K562 (cell line): Measurements from ENCODE around the gene YAP1. TPM values are rescaled to one million over a fixed set of nuclear protein-coding genes. Genes with fewer than 3 reads are reported as not detected.
A peak's percentile ranks its signal among the peaks of the same experiment; 100 is the strongest.
"Not testable (repeated sequence)": the region's sequence is repeated elsewhere in the genome, so short reads cannot be mapped to it uniquely, and the experiment has no call there.

ENCODE experiments used
- ATAC-seq: fragments of 200-7000 bp; cut with Tn5 transposase; 3 replicates; pipeline ENCODE4 v1.9.1; 2020; ENCODE audit warnings: moderate library complexity
- BruUV-seq: library from RNA; stranded (reverse); fragments of 400-500 nt; replicated peaks from 2 replicates; lab custom pipeline; 2021; lab: Mats Ljungman, UMichigan
- CTCF ChIA-PET: fragments of 300-600 bp; formaldehyde crosslinking; extraction: SDS; loops from one replicate; lab custom pipeline; 2021; ENCODE audit warnings: low intra/inter-chr PET ratio; lab: Yijun Ruan, JAX
- POLR2A ChIA-PET: fragments of 300-600, 350-650 bp; sonication (Branson Sonifier 250); formaldehyde crosslinking; extraction: SDS; loops from one replicate; lab custom pipeline; 2021; ENCODE audit warnings: antibody characterized with exemption, inconsistent platforms; lab: Yijun Ruan, JAX
- DNase-seq, 4 experiments: peaks; one replicate each; pipeline versions ENCODE4 v3.0.0 to v3.0.0-alpha.2; 2011 to 2018; ENCODE audit warnings: low spot score in 3 of 4, mixed read lengths in 3 of 4; ENCODE audit errors: extremely low read depth in 1 of 4
- FAIRE-seq: peaks from 2 replicates; lab custom pipeline; 2011; peaks lifted over from hg19 to GRCh38; lab: Jason Lieb, UNC
- H2AFZ ChIP-seq: 2 replicates; pipeline ENCODE4 v1.6.0; 2011; ENCODE audit warnings: low read depth, low read length, control low read depth, inconsistent platforms
- H3K27ac ChIP-seq: fragments of 200-600 bp; 3 replicates; pipeline ENCODE4 v1.8.0; 2011; ENCODE audit warnings: low read depth, mild to moderate bottlenecking, control low read depth, inconsistent platforms, low read length, moderate library complexity, mixed read lengths; ENCODE audit errors: extremely low read depth
- H3K27me3 ChIP-seq, 2 experiments: fragments of 300-600 bp in 1 of 2; 2 replicates in 1 of 2; 3 replicates in 1 of 2; pipeline versions ENCODE4 v1.6.0 to v1.8.0; 2011; ENCODE audit warnings: inconsistent platforms in 2 of 2, low read length in 2 of 2, mild to moderate bottlenecking in 1 of 2, mixed read lengths in 1 of 2, moderate library complexity in 1 of 2; ENCODE audit not compliant: control insufficient read depth in 2 of 2, insufficient read depth in 2 of 2
- H3K36me3 ChIP-seq: fragments of 300-600 bp; 3 replicates; pipeline ENCODE4 v1.8.0; 2011; ENCODE audit warnings: mild to moderate bottlenecking, low read length, inconsistent platforms; ENCODE audit not compliant: control insufficient read depth, insufficient read depth
- H3K4me1 ChIP-seq, 2 experiments: fragments of 200-600 bp in 1 of 2; replicated peaks in 1 of 2; 2 replicates in 1 of 2; 3 replicates in 1 of 2; pipeline versions ENCODE4 v1.5.1 to v1.8.0; 2011; ENCODE audit warnings: inconsistent platforms in 2 of 2, low read length in 2 of 2, mild to moderate bottlenecking in 1 of 2, mixed read lengths in 1 of 2, moderate library complexity in 1 of 2; ENCODE audit not compliant: control insufficient read depth in 2 of 2, insufficient read depth in 2 of 2
- H3K4me2 ChIP-seq: 2 replicates; pipeline ENCODE4 v1.6.1; 2011; ENCODE audit warnings: low read length, control low read depth, inconsistent platforms, mixed read lengths; ENCODE audit not compliant: insufficient read depth
- H3K4me3 ChIP-seq: fragments of 200-600 bp; sonication (generic), shearing (Covaris generic); 2 replicates; pipeline ENCODE4 v1.5.1; 2016; ENCODE audit warnings: control low read depth, inconsistent platforms
- H3K79me2 ChIP-seq: fragments of 200-600 bp; 3 replicates; pipeline ENCODE4 v1.8.0; 2011; ENCODE audit warnings: low read length, inconsistent platforms; ENCODE audit not compliant: control insufficient read depth, insufficient read depth
- H3K9ac ChIP-seq, 2 experiments: 2 replicates each; pipeline versions ENCODE4 v1.6.0 to v1.6.1; 2011; ENCODE audit warnings: low read depth in 2 of 2, low read length in 2 of 2, control low read depth in 1 of 2, inconsistent platforms in 1 of 2, mild to moderate bottlenecking in 1 of 2, mixed read lengths in 1 of 2; ENCODE audit not compliant: insufficient read depth in 1 of 2
- H3K9me1 ChIP-seq: one replicate; pipeline ENCODE4 v1.6.0; 2011; ENCODE audit warnings: inconsistent platforms, mild to moderate bottlenecking, low read length, moderate library complexity; ENCODE audit not compliant: control insufficient read depth, insufficient read depth
- H3K9me3 ChIP-seq: replicated peaks from 2 replicates; pipeline ENCODE4 v1.5.1; 2011; ENCODE audit warnings: low read depth, low read length, inconsistent platforms; ENCODE audit not compliant: control insufficient read depth, insufficient read depth
- H4K20me1 ChIP-seq: replicated peaks from 2 replicates; pipeline ENCODE4 v1.6.1; 2011; ENCODE audit warnings: low read length, inconsistent platforms, mixed read lengths; ENCODE audit not compliant: control insufficient read depth, insufficient read depth
- BRCA1 ChIP-seq, 2 experiments: fragments of 450-650 bp in 1 of 2; sonication (generic) in 1 of 2; formaldehyde crosslinking in 1 of 2; IDR thresholded peaks; 2 replicates each; pipeline versions ENCODE4 v1.5.0 to v1.6.1; 2017 to 2020; ENCODE audit warnings: mild to moderate bottlenecking in 1 of 2, missing genetic modification reagents in 1 of 2
- FOSL1 ChIP-seq: fragments of 200-800 bp; sonication (Bioruptor generic); conservative IDR thresholded peaks from 2 replicates; pipeline ENCODE4 v1.6.1; 2016; ENCODE audit warnings: missing genetic modification characterization, missing compliant biosample characterization
- MAFG ChIP-seq: fragments of 450-650 bp; conservative IDR thresholded peaks from 2 replicates; pipeline ENCODE4 v1.6.1; 2016; ENCODE audit warnings: missing genetic modification characterization, missing compliant biosample characterization
- ZNF316 ChIP-seq: fragments of 450-650 bp; IDR thresholded peaks from 2 replicates; pipeline ENCODE4 v1.6.1; 2016
- WGBS: fragments of 100-300 bp; shearing (Covaris generic); methylation state at CpG from one replicate; pipeline ENCODE4 v1.1.6; 2016; ENCODE audit warnings: low coverage, mixed read lengths; ENCODE audit not compliant: insufficient coverage; ENCODE audit errors: missing lambda C conversion rate; 5-methylcytosine and 5-hydroxymethylcytosine counted together
- in situ Hi-C: fragments of 300-500 bp; cut with MboI; formaldehyde crosslinking; loops from 4 replicates; pipeline ENCODE4 v1.15.0; 2018; ENCODE audit warnings: inconsistent platforms, mixed read lengths
- intact Hi-C: fragments of 100-400 bp; cut with micrococcal nuclease; formaldehyde crosslinking; loops from 2 replicates; pipeline ENCODE4 v1.14.2; 2022
- polyA plus RNA-seq, 8 experiments: library from polyadenylated mRNA; depleted of rRNA in 4 of 8; stranded (reverse) in 5 of 8; unstranded in 3 of 8; fragments of >200 nt; fragmentation: Nextera tagmentation in 2 of 8; fragmentation: Illumina TruSeq in 1 of 8; extraction: Ambion mirVana in 2 of 8; extraction: Trizol in 1 of 8; gene quantifications; 2 replicates each; pipeline versions ENCODE4 v1.2.1 to v1.2.3, GENCODE V29; 2011 to 2014; ENCODE audit warnings: inconsistent platforms in 1 of 8, missing spikeins in 1 of 8
- total RNA-seq, 7 experiments: library from RNA; depleted of rRNA in 6 of 7; stranded (reverse); fragments of >200 nt in 6 of 7; fragmentation: Illumina TruSeq in 2 of 7; extraction: Trizol in 2 of 7; gene quantifications; 2 replicates each; pipeline versions ENCODE4 v1.2.1 to v1.2.3, GENCODE V29; 2011 to 2021; ENCODE audit warnings: low replicate concordance in 1 of 7
- TF ChIP-seq, protein P1 (sequence below): fragments of 450-650 bp; IDR thresholded peaks from 2 replicates; pipeline ENCODE4 v1.6.1; 2016

YAP1 gene
- total and polyA plus RNA-seq, 9 of the 15 experiments (the other 6 are each of a cell fraction or from before 2014, with no cell fraction given): 0.18 TPM; not detected in 8

DNA sequence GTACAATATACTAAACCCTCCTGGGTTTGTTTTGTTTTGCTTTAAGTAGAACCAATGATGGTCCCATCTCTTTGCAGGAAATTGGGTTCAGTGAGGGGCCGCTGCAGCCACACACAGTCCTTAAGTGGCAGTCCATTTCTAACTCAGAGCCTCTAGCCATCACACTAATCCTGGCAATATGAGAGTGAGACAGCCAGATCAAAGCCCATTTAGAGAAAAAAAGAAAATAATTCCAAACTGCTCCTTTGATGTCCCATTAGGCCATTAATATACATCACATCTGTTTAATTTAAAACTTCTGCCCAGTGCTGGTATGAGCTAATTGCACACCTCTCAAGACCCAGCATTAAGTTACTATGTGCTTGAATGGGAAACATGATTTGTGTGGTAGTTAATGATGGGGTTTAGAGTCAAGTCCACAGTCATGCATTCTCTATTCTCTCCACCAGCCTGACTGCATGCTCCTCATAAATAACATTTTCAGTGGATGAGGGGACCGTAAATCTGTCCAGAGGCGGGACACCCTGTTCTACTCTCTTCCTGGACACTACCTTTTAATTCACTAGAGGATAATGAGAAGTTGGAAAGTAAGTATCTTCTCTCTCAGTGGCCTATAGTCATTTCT lies 153.2 kb downstream of the YAP1 start (continued):
- TF ChIP-seq, protein P1, sequence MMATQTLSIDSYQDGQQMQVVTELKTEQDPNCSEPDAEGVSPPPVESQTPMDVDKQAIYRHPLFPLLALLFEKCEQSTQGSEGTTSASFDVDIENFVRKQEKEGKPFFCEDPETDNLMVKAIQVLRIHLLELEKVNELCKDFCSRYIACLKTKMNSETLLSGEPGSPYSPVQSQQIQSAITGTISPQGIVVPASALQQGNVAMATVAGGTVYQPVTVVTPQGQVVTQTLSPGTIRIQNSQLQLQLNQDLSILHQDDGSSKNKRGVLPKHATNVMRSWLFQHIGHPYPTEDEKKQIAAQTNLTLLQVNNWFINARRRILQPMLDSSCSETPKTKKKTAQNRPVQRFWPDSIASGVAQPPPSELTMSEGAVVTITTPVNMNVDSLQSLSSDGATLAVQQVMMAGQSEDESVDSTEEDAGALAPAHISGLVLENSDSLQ: peak; percentile 33; the same call in 1 of the 2 replicates
- TF ChIP-seq BRCA1 (IDR thresholded peaks at IDR 0.05): no peak
- TF ChIP-seq BRCA1 (CRISPR knock-in tag; IDR thresholded peaks at IDR 0.05): no peak
- no peak for TF ChIP-seq FOSL1 (tag)

DNA sequence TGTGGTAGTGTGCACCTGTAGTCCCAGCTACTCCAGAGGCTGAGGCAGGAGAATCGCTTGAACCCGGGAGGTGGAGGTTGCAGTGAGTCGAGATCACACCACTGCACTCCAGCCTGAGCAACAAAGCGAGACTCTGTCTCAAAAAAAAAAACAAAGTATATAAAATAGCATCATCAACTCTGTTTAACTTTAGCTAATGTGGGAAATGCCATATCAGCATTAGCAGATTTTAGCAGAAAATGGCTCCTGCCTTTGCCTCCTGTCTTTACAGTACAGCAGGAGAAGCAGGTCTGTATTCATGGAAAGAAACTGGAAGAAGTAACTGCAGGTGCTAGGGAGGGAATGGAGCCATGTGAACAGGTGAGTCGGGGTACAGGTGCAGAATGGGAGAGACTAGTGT lies 154.5 kb downstream of the YAP1 start:
- H3K4me1 ChIP-seq: peaks cover 10 to 15% of the 10 kb centered on the region in 2 experiments
- H3K9ac ChIP-seq, H3K4me3 ChIP-seq, DNase-seq, H3K4me2 ChIP-seq, intact Hi-C loops, H2AFZ ChIP-seq, H3K79me2 ChIP-seq, FAIRE-seq, H3K27ac ChIP-seq, H3K9me3 ChIP-seq, BruUV-seq, H3K36me3 ChIP-seq, in situ Hi-C loops, H4K20me1 ChIP-seq, ATAC-seq, H3K9me1 ChIP-seq, CTCF ChIA-PET: not testable (repeated sequence)
- WGBS: 4% methylated on average over 5 of the region's 5 CpGs
- peak; percentile 34; the same call in 1 of the 2 replicates for TF ChIP-seq MAFG
- TF ChIP-seq ZNF316: peak; percentile 54
- POLR2A ChIA-PET: interaction anchor here (1.2 kb wide), 1 partner anchor 15 kb away, joined by 3 read pairs; no protein-coding TSS in a partner anchor
- peaks cover 2 to 15% of the 10 kb centered on the region in 2 experiments; a peak in 3 of 5 replicates for H3K27me3 ChIP-seq
